Neural progenitor cell (in vitro differentiated cells): ENCODE measurements around the gene ZBTB9.

Source experiments
- EZH2 ChIP-seq: fragments of 200-600 bp; sonication (generic); IDR thresholded peaks from 2 replicates; pipeline ENCODE4 v1.6.1; 2017; ENCODE audit warnings: antibody characterized with exemption, mild to moderate bottlenecking, moderate library complexity
- EZH2phosphoT487 ChIP-seq: fragments of 200-600 bp; sonication (generic); IDR thresholded peaks from 2 replicates; pipeline ENCODE4 v1.6.1; 2017; ENCODE audit warnings: antibody characterized with exemption
- TF ChIP-seq, protein P1 (sequence below): fragments of 200-600 bp; sonication (generic); IDR thresholded peaks from 2 replicates; pipeline ENCODE4 v1.5.1; 2017; ENCODE audit warnings: antibody characterized with exemption, mild to moderate bottlenecking

GRCh38 chr6:33466075-33466735, 11.8 kb downstream of the ZBTB9 start:
- TF ChIP-seq EZH2 (no peak), EZH2phosphoT487 (no peak)
- TF ChIP-seq, protein P1, sequence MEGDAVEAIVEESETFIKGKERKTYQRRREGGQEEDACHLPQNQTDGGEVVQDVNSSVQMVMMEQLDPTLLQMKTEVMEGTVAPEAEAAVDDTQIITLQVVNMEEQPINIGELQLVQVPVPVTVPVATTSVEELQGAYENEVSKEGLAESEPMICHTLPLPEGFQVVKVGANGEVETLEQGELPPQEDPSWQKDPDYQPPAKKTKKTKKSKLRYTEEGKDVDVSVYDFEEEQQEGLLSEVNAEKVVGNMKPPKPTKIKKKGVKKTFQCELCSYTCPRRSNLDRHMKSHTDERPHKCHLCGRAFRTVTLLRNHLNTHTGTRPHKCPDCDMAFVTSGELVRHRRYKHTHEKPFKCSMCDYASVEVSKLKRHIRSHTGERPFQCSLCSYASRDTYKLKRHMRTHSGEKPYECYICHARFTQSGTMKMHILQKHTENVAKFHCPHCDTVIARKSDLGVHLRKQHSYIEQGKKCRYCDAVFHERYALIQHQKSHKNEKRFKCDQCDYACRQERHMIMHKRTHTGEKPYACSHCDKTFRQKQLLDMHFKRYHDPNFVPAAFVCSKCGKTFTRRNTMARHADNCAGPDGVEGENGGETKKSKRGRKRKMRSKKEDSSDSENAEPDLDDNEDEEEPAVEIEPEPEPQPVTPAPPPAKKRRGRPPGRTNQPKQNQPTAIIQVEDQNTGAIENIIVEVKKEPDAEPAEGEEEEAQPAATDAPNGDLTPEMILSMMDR: no peak
